ENCODE results near the gene PDPN. TPM values are rescaled to one million over a fixed set of nuclear protein-coding genes. Genes with fewer than 3 reads are reported as not detected.

PDPN gene
- total RNA-seq, 4 donors from 2014 or later = 3.9 to 21.4 (median 14.3) TPM

- DNase-seq = no peak
- TF ChIP-seq POLR2A (IDR thresholded peaks at IDR 0.05) = no peak
- Histone ChIP-seq H3K4me3 (replicated peaks in 1 of 3) (no peak overlapping the region), H3K9me3 (no peaks in the 10 kb centered on the region), H3K27ac (no peak overlapping the region), H3K4me1 (no peaks in the 10 kb centered on the region), H3K27me3 (no peaks in the 10 kb centered on the region), H3K36me3 (no peaks in the 10 kb centered on the region)
- 72 to 75% methylated on average over 4 of the region's 4 CpGs for WGBS, 2 donors
- intact Hi-C loops (cut with DNase I) = no loop called here
Measured at GRCh38 chr1:13662493-13662892, 78.9 kb downstream of the PDPN start.

GRCh38 chr1:13663969-13664368 is 80.3 kb downstream of the PDPN start:
- no peak overlapping the region for H3K27ac ChIP-seq
- H3K4me1 ChIP-seq = no peaks in the 10 kb centered on the region
- no peaks in the 10 kb centered on the region for H3K36me3 ChIP-seq
- intact Hi-C loops (cut with DNase I) = no loop called here
- no peaks in the 10 kb centered on the region for H3K27me3 ChIP-seq
- H3K4me3 ChIP-seq (replicated peaks in 1 of 3) = no peak overlapping the region
- WGBS, 2 donors = 87% methylated on average over 4 of the region's 4 CpGs
- TF ChIP-seq CTCF (IDR thresholded peaks at IDR 0.05) = no peak
- no peak for TF ChIP-seq POLR2A (IDR thresholded peaks at IDR 0.05)
- H3K9me3 ChIP-seq = no peaks in the 10 kb centered on the region
- no peak for DNase-seq

GRCh38 chr1:13664451-13664850 is 80.8 kb downstream of the PDPN start:
- TF ChIP-seq POLR2A (IDR thresholded peaks at IDR 0.05) = no peak
- no peak for TF ChIP-seq CTCF (IDR thresholded peaks at IDR 0.05)
- Histone ChIP-seq H3K36me3 (no peaks in the 10 kb centered on the region), H3K27ac (no peak overlapping the region), H3K4me1 (no peaks in the 10 kb centered on the region), H3K4me3 (replicated peaks in 1 of 3) (no peak overlapping the region), H3K9me3 (no peaks in the 10 kb centered on the region), H3K27me3 (no peaks in the 10 kb centered on the region)
- WGBS, 2 donors = 90 to 93% methylated on average over 1 of the region's 1 CpG
- intact Hi-C loops (cut with DNase I) = no loop called here
- DNase-seq = no peak

GRCh38 chr1:13666317-13666716 is 82.7 kb downstream of the PDPN start:
- Histone ChIP-seq H3K4me1 (no peaks in the 10 kb centered on the region), H3K4me3 (replicated peaks in 1 of 3) (no peak overlapping the region), H3K27me3 (no peaks in the 10 kb centered on the region), H3K9me3 (no peaks in the 10 kb centered on the region), H3K36me3 (no peaks in the 10 kb centered on the region), H3K27ac (no peak overlapping the region)
- WGBS, 2 donors = 92 to 97% methylated on average over 5 of the region's 5 CpGs
- intact Hi-C loops (cut with DNase I) = loop anchor here (2.0 to 5.0 kb wide), 2 partner anchors 146 to 296 kb away; no protein-coding TSS in a partner anchor
- no peak for TF ChIP-seq CTCF (IDR thresholded peaks at IDR 0.05)
- no peak for TF ChIP-seq POLR2A (IDR thresholded peaks at IDR 0.05)
- DNase-seq = no peak

Small RNAs within 50 kb of the gene (small RNA-seq; reads per million reads assigned to genes)
- gene RNA5SP41 = not detected

Other genes starting within 250 kb of the PDPN start
- not detected for gene PRAMEF14, start 236.7 kb upstream of the PDPN start, total RNA-seq
- not detected for gene PRAMEF19, start 211.9 kb upstream of the PDPN start, total RNA-seq
- not detected for gene PRAMEF17, start 194.2 kb upstream of the PDPN start, total RNA-seq
- gene PRAMEF20, start 173.4 kb upstream of the PDPN start, total RNA-seq = not detected
- gene LRRC38, start 69.8 kb upstream of the PDPN start, total RNA-seq = not detected
- 10 to 100 TPM; 39.5 to 63.9 (median 45.4) TPM for gene PRDM2, start 116.4 kb downstream of the PDPN start, total RNA-seq